ENCODE measurements around the gene ZBTB11. TPM values are rescaled to one million over a fixed set of nuclear protein-coding genes. Genes with fewer than 3 reads are reported as not detected.
"Not testable (repeated sequence)": the region's sequence is repeated elsewhere in the genome, so short reads cannot be mapped to it uniquely, and the experiment has no call there.

Gene ZBTB11
- polyA plus RNA-seq (ENCODE audit: insufficient read length) = 25.8 TPM
- long read RNA-seq, donor 1, full-length matches to known transcripts = 5 of 5 reads
- long read RNA-seq, donor 1, partial matches to known transcripts = 0 of 5 reads
- long read RNA-seq, donor 1, other reads (novel, unspliced or antisense) = 0 of 5 reads
- long read RNA-seq, donor 2, full-length matches to known transcripts = 2 of 2 reads
- long read RNA-seq, donor 2, partial matches to known transcripts = 0 of 2 reads
- long read RNA-seq, donor 2, other reads (novel, unspliced or antisense) = 0 of 2 reads
- long read RNA-seq, donor 3, partial matches to known transcripts = 0 of 1 reads
- long read RNA-seq, donor 3, other reads (novel, unspliced or antisense) = 0 of 1 reads
- long read RNA-seq, donor 4 = 0 reads
- long read RNA-seq, donor 5, full-length matches to known transcripts = 3 of 3 reads
- long read RNA-seq, donor 5, partial matches to known transcripts = 0 of 3 reads
- long read RNA-seq, donor 5, other reads (novel, unspliced or antisense) = 0 of 3 reads
- long read RNA-seq, donor 6, full-length matches to known transcripts = 2 of 2 reads
- long read RNA-seq, donor 6, partial matches to known transcripts = 0 of 2 reads
- long read RNA-seq, donor 6, other reads (novel, unspliced or antisense) = 0 of 2 reads
- long read RNA-seq, donor 7, full-length matches to known transcripts = 5 of 5 reads
- long read RNA-seq, donor 7, partial matches to known transcripts = 0 of 5 reads
- long read RNA-seq, donor 7, other reads (novel, unspliced or antisense) = 0 of 5 reads
- long read RNA-seq, donor 8, full-length matches to known transcripts = 1 of 1 reads
- long read RNA-seq, donor 8, partial matches to known transcripts = 0 of 1 reads
- long read RNA-seq, donor 8, other reads (novel, unspliced or antisense) = 0 of 1 reads

- DNase-seq = peak; percentile 100
Measured at GRCh38 chr3:101676765-101677435, at the start of gene ZBTB11. TSS of gene ZBTB11 (minus strand) at chr3:101677132. CDS start at chr3:101676914, 218 bp downstream.

- no peak for DNase-seq
Measured at GRCh38 chr3:101725890-101726275, 49.0 kb upstream of the ZBTB11 start.

GRCh38 chr3:101725194-101725889 is 48.4 kb upstream of the ZBTB11 start:
- DNase-seq = peak; percentile 54

- DNase-seq = peak; percentile 94
Measured at GRCh38 chr3:101724329-101725193, 47.6 kb upstream of the ZBTB11 start, which contains the start of gene CEP97. TSS of gene CEP97 (plus strand) at chr3:101724614. CDS start at chr3:101724677, 63 bp downstream.

GRCh38 chr3:101722394-101723173 is 45.7 kb upstream of the ZBTB11 start:
- no peak for DNase-seq

GRCh38 chr3:101720851-101721840 is 44.2 kb upstream of the ZBTB11 start:
- DNase-seq = no peak

- DNase-seq = no peak
Measured at GRCh38 chr3:101719604-101720185, 42.8 kb upstream of the ZBTB11 start.

DNA sequence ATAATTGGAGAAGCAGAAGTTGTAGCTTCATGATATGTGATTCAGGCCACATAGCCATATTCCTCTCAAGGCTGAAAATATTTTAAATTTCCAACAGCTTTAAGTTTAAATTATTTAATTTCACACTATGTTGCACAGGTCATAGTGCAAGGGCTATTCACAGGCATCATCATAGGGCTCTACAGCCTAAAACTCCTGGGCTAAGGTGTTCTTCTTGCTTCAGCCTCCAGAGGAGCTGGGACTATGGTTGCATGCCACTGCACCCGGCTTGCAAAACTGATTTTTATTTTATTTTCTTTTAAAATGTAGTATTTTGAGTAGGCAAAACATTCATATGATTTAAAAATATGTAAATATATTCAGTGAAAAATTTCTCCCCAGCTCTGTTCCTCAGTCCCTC is 41.5 kb upstream of the ZBTB11 start:
- DNase-seq = no peak

GRCh38 chr3:101709126-101709525 is 32.2 kb upstream of the ZBTB11 start:
- DNase-seq = no peak

GRCh38 chr3:101704639-101705038 is 27.7 kb upstream of the ZBTB11 start:
- DNase-seq = not testable (repeated sequence)

DNA sequence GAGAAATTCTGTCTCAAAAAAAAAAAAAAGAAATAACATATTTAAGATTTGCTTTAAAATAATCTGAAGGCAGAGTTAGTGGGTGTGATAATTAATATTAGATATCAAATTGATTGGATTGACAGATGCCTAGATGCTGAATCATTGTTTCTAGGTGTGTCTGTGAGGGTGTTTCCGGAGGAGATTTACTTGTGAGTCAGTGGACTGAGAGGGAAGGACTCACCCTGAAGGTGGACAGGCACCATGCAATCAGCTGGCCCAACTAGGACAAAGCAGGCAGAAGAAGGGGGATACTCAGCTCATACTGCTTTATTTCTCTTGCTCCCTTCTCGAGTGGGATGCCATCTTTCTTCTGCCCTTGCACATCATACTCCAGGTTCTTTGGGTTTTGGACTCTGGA is 26.2 kb upstream of the ZBTB11 start:
- DNase-seq = no peak

DNA sequence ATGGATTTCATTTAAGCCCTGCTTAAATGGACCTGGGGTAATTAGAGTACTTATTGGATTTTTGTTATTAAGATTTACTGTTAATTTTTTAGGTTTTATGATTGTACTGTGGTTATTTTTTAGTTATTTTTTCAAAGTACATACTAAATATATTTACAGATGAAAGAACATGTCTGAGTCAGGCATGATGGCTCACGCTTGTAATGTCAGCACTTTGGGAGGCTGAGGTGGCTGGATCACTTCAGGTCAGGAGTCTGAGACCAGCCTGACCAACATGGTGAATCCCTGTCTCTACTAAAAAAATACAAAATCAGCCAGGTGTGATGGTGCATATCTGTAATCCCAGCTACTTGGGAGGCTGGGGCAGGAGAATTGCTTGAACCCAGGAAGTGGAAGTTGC is 25.8 kb upstream of the ZBTB11 start:
- no peak for DNase-seq

DNA sequence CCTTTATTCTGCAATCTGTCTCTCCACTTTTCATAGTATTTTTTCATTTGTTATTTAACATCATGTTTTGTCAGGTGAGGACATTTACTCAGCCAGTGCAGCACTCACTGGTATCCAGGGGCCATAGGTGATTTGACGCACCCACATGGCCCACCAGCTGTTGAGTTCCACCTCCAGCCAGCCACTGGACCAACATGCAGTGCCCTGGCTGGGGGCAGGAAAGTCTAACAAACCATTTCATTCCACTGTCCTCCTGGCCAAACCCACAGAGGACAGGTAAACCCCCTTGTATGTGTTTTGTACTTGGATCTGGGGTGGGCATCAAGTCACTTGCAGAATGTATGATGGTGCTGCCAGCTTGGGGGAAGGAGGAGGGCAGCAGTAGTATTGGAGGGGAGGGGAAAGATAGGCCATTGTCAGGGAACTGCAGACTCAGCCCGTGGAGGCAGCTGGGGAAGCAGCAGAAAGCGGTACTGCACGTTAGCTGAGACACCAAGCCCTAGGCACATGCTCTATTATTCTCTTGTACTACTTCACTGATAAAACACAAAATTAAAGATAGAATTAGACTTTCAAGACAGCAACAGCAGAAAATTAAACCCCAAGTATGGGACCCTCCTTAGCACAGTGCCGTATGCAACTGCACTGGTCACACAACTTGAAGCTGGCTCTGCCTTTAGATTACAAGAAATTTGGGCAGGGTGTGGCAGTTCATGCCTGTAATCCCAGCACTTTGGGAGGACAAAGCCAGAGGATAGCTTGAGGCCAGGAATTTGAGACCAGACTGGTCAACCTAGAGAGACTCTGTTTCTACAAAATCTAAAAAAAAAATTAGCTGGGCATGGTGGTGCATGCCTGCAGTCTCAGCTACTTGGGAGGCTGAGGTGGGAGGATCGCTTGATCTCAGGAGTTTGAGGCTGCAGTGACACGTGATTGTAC is 25.0 kb upstream of the ZBTB11 start:
- DNase-seq = no peak

DNA sequence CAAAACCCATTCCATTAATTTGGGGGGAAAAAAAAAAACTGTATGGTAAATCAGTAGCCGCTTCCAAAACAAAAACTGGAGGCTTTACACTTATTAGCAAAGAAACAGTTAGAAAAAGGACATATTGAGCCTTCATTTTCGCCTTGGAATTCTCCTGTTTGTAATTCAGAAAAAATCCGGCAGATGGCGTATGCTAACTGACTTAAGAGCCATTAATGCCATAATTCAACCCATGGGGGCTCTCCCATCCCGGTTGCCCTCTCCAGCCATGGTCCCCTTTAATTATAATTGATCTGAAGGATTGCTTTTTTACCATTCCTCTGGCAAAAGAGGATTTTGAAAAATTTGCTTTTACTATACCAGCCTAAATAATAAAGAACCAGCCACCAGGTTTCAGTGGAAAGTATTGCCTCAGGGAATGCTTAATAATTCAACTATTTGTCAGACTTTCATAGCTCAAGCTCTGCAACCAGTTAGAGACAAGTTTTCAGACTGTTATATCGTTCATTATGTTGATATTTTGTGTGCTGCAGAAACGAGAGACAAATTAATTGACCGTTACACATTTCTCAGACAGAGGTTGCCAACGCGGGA is 18.9 kb upstream of the ZBTB11 start:
- DNase-seq = peak; percentile 73

DNA sequence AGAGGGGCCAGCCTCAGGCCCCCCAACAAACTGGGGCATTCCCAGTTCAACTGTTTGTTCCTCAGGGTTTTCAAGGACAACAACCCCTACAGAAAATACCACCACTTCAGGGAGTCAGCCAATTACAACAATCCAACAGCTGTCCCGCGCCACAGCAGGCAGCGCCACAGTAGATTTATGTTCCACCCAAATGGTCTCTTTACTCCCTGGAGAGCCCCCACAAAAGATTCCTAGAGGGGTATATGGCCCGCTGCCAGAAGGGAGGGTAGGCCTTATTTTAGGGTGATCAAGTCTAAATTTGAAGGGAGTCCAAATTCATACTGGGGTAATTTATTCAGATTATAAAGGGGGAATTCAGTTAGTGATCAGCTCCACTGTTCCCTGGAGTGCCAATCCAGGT is 17.9 kb upstream of the ZBTB11 start:
- DNase-seq = not testable (repeated sequence)

- DNase-seq = not testable (repeated sequence)
Measured at GRCh38 chr3:101693540-101693939, 16.6 kb upstream of the ZBTB11 start.

All from left kidney (tissue), 8 donors.